NCI-H1048 (cell line): ENCODE data around the gene PDZD7.

Experiments used
- DNase-seq: peaks from one replicate; lab custom pipeline; 2025; lab: John Stamatoyannopoulos, UW

Gene PDZD7

DNA sequence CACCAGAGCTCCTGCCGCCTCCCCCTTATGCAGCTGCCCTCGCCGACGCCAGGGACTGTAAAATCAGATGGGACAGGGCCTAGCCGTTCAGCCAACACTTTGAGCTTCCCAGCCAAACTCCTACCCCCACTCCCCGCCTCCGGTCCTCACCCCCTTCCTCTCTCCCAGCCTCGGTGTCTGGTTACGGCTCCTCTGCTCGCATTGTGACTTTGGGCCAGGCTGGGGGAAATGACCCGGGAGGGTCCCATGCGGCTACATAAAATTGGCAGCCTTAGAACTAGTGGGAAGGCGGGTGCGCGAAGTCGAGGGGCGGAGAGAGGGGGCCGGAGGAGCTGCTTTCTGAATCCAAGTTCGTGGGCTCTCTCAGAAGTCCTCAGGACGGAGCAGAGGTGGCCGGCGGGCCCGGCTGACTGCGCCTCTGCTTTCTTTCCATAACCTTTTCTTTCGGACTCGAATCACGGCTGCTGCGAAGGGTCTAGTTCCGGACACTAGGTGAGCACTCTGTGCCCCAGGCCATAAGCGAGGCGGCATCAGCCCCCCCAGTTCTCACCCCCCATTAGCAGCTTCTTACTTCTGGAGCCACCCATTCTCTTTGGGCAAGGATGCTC is 30.8 kb upstream of the PDZD7 start, which contains the start of gene KAZALD1:
TSS of gene KAZALD1 (plus strand) at position 366 of the 608 bp plus-strand sequence. CDS start 604 bp downstream, outside the sequence.
- no peak for DNase-seq

DNA sequence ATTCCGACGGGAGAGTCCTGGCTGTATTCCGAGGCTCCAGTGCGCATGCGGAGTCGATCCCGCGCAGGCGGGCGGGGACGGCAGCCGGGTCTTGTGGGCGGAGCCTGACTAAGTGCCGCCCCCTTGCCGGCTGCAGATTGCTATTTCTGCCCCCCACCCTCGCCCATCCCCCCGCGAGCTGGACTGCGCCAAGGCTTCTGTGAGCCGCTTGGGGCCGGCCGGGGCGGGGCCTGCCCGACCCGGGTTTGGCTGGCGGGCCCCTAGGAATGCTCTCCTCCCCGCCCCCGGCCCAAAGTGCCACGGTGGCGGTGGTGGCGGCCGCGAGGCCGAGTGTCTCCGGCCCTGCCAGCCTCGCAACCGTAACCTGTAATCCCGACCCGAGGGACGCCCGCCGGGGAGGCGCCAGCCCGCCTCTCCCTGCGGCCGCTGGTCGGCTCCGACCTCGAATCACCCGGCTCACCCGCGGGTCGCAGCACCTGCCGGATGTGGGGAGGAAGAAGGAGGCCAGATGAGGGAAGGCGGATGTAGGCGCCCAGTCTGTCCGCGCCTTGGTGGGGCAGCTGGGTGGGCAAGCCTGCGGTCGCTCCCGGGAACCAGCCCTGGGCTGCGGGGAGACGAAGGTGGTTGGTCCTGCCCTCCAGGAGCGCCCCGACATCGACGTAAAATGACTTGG is 30.2 kb upstream of the PDZD7 start:
- DNase-seq: peak; percentile 77

DNA sequence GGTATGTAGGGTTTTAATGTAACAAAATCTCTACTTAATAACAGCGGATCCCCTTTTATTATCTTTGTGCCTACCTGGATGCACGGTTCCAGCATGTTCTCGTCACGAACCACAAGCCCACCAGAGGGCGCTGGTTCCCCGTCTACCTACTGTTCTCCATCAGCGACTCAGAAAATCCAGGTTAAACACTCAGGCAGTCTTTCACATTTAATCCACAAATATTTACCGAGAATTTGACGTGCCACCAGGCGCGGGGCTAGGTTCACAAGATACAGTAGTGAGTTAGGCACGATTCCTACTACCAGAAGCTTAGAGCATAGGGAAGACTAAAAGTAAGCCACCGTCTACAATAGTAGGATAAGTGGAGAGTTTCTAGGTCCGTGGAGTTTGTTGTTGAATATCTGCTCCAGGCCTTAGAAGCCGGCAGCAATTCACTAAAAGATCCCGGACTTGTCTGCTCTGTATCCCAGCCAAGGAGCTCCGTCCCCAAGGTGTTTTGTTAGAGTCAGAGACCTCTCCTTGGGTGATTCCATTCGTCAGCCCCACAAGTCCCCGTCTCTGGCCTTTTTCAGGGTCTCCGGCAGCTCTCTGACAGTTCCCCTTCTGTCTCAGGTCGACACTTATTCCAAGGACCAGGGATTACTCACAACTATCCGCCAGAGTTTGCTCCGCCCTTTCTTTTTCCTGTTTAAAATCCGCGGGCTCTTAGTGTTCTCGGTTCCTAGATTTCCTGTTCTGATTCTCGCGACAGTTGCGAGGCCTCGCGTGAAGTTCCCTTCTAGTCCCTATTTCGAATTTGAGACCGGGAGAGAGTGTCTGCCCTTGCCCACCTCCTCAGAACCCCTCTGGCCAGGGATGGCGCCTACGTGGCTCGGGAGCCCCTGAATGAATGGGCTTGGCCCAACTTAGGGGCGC is 29.4 kb upstream of the PDZD7 start:
- peak; percentile 85 for DNase-seq

DNA sequence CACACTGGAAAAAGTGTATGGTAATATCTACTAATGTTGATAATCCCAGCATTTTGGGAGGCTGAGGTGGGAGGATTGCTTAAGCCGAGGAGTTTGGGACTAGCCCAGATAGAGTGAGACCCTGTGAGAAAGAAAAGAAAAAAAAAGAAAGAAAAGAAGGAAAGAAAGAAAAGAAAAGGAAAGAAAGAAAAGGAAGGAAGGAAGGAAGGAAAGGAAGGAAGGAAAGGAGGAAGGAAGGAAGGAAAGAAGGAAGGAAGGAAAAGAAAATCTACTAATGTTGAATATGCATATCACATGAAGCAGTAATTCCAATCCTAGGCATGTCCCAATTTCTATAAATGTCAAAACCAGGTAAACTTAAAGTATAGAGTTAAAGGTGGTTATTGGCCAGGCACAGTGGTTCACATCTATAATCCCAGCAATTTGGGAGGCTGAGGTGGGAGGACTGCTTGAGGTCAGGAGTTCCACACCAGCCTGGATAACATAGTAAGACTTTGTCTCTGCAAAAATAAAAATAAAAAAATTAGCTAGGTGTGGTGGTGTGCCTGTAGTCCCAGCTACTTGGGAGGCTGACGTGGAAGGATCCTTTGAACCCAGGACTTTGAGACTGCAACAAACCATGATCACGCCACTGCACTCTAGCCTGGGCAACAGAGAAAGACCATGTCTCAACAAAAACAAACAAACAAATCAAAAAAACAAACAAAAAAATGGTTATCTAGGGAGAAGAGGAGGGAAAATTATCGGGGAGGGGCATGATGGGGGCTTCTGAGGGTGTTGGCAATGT is 25.6 kb upstream of the PDZD7 start:
- no peak for DNase-seq

DNA sequence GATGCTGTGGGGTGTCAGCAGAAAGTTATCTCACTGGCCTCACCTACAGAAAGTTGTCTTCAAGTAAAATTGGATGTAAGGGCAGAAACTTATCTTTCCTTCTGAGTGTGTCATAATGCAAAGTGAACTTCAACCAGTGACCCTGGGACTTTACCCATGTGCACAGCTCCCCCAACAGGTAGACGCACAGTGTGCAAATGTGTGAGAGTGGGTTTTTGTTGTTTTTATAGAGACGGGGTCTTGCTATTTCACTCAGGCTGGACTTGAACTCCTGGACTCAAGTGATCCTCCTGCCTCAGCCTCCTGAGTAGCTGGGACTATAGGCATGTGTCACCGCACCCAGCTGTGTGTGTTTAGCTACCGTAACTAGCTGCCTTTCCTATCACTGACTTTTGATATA is 24.5 kb upstream of the PDZD7 start:
- DNase-seq: no peak

DNA sequence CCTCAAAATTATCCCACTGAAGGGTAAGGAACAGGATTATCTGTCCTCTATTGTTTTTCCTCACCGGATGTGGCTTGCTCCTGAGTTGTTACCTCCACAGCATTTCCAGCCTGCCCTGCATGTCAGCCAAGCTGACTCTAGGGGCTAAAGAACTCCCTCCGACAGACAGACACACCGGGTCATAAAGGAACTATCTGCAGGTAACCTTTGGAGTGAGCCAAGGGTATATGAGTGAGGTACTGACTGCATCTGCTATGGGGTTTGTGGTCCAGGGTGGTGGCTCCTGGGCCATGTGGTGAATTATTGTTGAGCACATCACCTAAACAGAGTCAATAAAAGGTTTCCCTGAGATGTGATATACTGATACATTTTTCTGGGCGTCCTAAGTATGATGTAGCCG is 23.9 kb upstream of the PDZD7 start:
- DNase-seq: no peak

DNA sequence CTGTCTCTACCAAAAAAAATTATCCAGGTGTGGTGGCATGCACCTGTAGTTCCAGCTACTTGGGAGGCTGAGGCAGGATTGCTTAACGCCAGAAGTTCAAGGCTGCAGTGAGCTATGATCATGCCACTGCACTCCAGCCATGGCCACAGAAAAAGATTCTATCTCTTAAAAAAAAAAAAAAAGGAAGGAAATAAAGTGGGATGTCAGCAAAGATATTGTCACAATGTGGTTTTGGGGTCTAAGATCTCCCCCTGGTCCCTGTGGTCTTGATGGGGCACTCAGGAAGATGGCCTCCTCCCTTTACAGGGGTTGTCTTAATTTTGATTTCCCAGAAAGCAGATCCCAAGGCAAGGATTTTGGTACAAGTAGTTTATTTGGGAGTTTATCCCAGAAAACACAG is 23.4 kb upstream of the PDZD7 start:
- DNase-seq: no peak

DNA sequence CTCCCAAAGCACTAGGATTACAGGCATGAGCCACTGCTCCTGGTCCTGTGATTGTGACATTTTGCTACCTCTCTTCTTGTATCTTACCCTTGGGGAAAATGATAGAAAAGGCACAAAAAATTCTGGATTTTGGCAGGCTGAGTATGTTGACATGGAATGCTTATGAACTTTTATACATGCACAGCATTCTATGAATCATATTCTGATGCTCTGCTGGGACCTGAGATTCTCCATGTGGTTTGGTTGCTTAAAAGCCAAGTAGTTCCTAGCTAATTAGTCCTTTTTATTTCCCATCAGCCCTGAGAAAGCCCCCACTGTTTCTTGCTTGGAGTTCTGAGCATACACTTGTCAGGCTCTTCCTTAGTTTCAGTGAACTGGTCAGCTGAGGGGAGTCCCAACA is 22.6 kb upstream of the PDZD7 start:
- DNase-seq: no peak

DNA sequence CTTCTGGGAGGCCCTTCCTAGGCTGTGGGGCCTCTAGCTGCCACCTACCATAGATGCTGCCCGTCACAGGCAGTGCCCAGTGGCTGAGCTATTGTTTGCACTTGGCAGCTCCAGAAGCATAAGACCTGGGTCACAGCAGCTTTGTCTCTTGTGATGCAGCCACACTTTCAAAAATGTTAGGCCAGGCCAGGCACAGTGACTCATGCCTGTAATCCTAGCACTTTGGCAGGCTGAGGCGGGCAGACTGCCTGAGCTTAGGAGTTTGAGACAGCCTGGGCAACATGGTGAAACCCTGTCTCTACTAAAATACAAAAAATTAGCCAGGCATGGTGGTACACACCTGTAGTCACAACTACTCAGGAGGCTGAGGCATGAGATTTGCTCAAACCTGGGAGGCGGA is 21.4 kb upstream of the PDZD7 start:
- no peak for DNase-seq

DNA sequence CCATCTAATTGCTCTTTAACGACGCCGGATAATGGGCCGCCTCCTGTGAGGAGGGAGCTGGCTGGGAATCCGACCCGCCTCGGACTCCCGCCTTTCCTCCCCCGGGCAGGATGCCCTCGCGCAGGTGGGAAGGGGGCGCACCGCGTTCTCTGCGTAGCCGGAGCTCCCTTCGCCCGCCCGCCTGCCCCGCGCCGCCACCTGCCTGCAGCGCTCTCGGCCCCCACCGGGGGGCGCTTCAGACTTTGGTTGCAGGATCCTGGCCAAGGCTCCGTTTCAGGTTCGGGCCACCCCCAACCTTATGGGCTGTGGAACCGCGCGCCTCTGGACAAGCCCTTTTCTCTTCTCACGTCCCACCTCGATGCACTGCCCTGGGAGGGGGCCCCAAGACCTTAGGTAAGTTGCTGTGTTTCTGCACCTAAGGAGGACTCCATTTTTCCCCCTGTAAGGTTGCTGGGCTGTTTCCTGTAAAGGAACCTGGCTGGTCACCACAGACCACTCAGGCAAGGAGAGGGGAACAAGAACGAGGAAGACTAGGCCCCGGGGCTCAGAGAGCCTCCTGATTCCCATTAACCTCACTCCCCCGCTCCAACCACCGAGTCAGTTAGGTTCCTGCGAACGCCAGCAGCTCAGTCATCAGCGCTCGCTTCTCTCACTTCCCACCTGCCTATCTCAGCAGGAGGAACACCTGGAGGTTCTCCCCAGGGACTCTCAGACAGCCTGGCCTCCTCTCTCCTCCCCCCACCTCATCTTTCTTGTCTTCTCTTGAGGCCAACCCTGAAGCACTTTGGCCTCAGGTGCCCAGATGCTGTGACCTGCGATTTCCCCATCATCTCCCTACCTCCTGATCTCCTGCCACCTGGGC is 19.5 kb upstream of the PDZD7 start:
- DNase-seq: peak; percentile 57

DNA sequence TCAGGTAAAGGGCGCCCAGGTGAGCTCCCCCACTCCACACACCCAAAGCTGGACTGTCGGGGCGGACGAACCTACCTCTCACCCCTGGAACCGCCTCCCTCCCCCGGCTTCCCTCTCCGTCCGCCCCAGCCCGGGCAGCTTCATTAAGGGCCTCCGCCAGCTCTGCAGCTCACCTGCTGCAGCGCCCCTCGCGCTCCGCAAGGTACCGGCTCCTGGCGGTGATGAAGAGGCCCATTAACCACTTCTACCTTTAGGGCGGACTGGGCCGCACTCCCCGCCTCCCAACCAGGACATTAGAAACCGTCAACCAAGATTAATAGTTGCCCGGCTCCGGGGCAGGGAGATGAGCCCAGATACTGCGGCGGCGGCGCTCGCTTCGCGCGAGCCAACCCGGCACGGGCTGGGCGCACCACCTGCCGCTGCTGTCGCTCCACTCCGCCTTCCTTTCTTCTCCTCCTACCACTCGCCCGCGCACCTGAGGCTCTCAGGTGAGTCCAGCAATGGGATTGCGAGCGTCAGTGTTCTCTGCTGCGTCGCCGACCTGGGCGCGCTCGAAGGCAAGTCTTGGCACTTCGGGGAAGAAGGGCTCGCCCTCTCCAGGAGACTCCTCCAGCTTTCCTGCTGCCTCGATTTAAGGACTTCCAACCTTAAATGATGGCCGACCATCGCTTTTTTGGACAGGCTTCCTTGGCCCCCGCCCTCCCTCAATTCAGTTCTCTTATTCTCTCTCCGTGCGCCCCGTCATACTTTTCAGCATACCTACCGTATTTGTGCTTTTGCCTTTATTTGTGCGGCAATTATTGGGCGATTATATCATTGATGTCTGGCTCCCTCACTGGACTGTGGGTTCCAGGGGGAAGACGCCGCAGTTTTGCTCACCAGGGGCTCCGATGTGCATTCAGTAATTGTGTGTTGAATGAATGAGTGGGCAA is 17.3 kb upstream of the PDZD7 start:
- no peak for DNase-seq

DNA sequence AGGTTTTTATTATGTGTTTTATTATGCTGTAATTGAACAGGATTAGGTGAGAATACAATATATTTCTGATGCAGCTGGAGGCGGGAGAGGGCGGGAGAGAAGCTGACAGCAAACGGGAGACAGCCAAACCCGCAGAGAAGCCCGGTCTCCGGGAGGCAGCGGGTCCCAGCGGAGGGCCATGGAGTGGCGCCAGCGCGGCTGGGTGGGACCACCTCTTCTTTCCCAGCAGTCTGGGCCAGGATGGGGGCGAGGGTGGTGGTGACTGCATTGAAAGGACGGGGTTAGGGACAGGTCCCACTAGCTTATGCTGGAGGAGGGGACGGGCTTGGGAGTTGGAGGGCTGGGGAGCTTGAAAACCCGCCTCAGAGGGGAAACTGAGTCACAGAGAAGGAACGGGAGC is 16.3 kb upstream of the PDZD7 start:
- no peak for DNase-seq

DNA sequence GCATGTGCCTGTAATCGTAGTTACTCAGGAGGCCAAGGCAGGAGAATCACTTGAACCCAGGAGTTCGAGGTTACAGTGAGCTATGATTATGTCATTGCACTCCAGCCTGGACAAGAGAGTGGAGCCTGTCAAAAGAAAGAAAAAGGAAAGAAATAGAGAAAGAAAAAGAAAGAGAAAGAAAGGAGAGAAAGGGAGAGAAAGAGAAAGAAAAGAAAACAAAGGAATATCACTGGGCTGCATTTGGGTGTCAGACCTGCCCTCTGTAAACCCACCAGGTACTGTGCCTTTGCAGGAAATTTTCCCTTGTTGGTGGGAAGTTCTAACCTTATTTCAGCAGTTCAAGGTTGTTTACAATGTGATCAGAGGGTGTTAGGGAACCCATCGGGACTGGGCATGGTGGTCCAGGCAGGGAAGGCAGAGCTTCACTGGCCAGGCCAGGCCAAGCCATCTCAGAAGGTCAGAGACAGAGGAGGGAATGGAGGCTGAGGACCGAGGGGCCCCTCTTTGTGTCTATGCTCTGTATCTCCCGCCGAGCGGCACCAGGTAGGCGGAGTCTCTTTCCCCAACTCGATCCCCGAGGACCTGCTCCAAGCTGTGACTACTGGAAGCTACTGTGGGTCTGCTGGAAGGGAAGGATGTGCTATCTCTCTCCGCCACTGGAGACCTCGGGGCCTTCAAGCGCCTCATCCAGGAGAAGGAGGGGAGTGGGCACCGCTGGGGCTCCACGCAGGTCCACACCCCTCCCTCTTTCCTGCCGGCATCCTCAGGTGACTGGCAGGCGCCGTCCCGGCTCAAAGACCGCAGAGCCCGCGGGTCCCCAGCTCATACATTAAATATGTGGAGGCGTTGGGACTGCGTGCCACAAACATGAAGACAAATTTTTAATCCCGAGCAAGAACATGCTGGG is 15.7 kb upstream of the PDZD7 start:
- no peak for DNase-seq

DNA sequence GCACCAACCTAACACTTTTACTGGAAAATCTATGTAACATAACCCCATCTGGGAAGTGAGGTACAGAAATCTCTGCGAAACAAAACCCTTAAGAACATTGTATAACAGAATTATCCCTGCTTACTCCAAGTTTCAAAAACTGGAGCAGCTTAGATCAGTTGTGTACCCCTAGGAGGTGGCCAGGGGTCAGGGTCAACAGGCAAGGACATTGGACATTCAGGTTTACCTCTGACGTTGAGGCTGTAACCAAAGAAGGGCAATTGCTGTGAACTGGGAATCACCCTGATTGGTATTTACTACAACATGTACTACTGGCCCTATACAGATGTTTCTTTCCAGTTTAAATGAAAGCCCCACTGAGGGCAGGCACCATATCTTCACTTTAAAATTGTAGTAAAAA is 13.2 kb upstream of the PDZD7 start:
- no peak for DNase-seq

DNA sequence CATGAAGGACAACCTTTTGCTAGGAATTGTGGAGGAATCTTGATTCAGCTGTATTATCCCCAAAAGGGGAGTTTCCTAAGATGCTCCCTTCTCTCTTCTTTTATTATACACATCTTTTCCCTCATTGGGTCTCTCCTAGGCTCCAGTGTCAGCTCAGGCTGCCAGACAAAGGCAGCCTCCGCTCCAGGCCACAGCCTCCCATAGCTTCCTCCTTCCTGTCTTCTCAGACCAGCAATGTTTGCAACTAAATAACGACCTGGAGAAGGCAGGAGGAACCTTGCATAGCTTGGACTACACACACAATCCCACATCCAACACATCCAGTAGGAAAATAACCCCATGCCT is 12.4 kb upstream of the PDZD7 start:
- DNase-seq: no peak

DNA sequence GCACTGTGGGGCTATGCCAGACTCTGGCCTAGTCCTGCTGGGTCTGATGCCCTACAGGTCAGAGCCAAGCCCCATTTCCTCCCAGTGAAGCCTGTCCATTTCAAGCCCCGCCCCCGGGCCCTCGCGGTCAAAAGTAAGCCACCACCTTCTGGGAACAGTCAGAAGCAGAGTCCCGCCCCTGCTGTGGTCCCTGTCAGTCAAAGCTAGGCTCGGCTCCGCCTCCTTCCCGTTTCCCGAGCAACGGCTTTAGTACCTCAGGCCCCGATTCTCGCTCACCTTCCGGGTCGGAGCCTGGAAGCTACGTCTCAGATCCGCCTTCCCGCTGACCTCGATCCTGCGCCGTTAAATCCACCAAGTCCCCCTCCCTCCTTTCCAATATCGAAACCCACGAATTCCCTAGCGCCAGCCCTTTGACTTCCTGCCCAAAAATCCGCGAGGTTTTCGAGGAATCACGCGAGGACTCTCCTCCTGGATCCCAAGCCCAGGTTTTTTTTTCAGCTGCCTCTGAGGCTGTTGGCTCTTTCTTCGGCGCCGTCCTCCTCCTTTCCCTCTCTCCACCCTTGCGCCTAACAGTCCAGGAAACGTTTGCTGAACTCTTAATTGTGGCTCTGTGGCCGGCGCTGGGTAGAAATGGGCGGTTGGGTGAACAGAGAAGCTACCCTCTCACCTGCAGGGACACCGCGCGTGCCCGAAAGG is 11.9 kb upstream of the PDZD7 start:
- DNase-seq: peak; percentile 91

DNA sequence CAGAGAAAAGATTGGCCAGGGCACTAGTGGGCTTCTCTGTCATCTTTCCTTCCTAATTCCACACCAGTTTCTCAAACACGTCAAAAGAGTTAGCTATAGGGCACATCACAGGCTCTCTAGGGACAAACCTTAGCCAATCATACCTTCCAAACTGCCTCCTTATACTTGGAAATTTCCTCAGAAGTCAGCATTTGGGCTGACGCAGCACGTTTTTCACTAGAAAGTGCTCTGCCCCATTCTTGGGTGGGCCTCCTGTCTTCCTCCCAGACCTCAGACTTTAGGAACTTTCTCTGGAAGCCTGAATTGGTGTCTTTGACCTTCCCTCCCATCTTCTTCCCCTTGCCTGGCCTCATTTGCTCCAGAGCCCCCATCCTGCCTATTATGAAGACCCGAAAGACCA is 11.2 kb upstream of the PDZD7 start:
- DNase-seq: no peak

DNA sequence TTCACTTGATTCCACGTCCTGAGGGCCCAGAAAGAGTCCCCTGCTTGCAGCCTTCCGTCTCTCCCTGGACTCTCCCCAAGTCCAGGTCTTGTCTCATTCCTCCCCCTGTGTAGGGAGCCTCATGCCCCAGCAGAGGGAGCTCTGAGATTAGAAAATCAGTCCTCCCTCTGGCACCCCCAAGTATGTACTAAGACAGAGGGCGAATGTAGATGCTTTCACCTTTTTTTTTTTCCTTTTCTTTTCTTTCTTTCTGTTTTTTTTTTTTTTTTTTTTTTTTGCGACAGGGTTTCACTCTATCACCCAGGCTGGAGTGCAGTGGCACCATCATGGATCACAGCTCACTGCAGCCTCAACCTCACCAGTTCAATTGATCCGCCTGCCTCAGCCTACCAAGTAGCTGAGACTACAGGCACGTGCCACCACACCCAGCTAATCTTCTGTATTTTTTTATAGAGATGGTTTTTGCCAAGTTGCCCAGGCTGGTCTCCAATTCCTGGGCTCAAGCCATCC is 10.4 kb upstream of the PDZD7 start:
- no peak for DNase-seq
